SK-N-SH treated with all-trans-retinoic acid at 6 μM for 48 hours (cell line): ENCODE results near the gene KCNMB2.
"Not testable (repeated sequence)": the region's sequence is repeated elsewhere in the genome, so short reads cannot be mapped to it uniquely, and the experiment has no call there.

Experiments used
- ARNTL ChIP-seq: fragments of 450-650 bp; formaldehyde crosslinking; IDR thresholded peaks from 2 replicates; pipeline ENCODE4 v1.5.0; 2020; ENCODE audit warnings: low read depth, mild to moderate bottlenecking, moderate library complexity, borderline replicate concordance
- BACH2 ChIP-seq: fragments of 250-450 bp; sonication (Bioruptor Pico); IDR thresholded peaks from 2 replicates; pipeline ENCODE4 v1.9.0; 2021; ENCODE audit warnings: mild to moderate bottlenecking, borderline replicate concordance
- OSR1 ChIP-seq: fragments of 250-450 bp; sonication (Bioruptor Pico); IDR thresholded peaks from 2 replicates; pipeline ENCODE4 v1.8.0; 2022; ENCODE audit warnings: moderate library complexity, mild to moderate bottlenecking, inconsistent platforms
- PPARA ChIP-seq: fragments of 250-450 bp; sonication (Bioruptor Pico); IDR thresholded peaks from 2 replicates; pipeline ENCODE4 v1.5.0; 2020; ENCODE audit warnings: mild to moderate bottlenecking, borderline replicate concordance
- RARB ChIP-seq: fragments of 250-450 bp; sonication (Bioruptor Pico); IDR thresholded peaks from 2 replicates; pipeline ENCODE4 v1.8.0; 2021; ENCODE audit warnings: mild to moderate bottlenecking, moderate library complexity
- SNAI2 ChIP-seq: fragments of 250-450 bp; sonication (Bioruptor Pico); IDR thresholded peaks from 2 replicates; pipeline ENCODE4 v1.5.0; 2020; ENCODE audit warnings: mild to moderate bottlenecking, moderate library complexity
- ZFP3 ChIP-seq: fragments of 250-450 bp; sonication (Bioruptor Pico); IDR thresholded peaks from 2 replicates; pipeline ENCODE4 v1.5.0; 2020; ENCODE audit warnings: mild to moderate bottlenecking, moderate library complexity
- ZFP30 ChIP-seq: fragments of 450-650 bp; formaldehyde crosslinking; IDR thresholded peaks from 2 replicates; pipeline ENCODE4 v1.5.0; 2022; ENCODE audit warnings: mild to moderate bottlenecking, moderate library complexity
- TF ChIP-seq, protein P1 (sequence below): fragments of 250-450 bp; sonication (Bioruptor Pico); IDR thresholded peaks from 2 replicates; pipeline ENCODE4 v1.8.0; 2020; ENCODE audit warnings: mild to moderate bottlenecking, moderate library complexity, borderline replicate concordance

GRCh38 chr3:178859900-178860436 is 323.7 kb downstream of the KCNMB2 start:
- TF ChIP-seq OSR1, ZFP30, RARB, ARNTL, BACH2, SNAI2, ZFP3, PPARA (CRISPR knock-in tag): not testable (repeated sequence)
- TF ChIP-seq, protein P1, sequence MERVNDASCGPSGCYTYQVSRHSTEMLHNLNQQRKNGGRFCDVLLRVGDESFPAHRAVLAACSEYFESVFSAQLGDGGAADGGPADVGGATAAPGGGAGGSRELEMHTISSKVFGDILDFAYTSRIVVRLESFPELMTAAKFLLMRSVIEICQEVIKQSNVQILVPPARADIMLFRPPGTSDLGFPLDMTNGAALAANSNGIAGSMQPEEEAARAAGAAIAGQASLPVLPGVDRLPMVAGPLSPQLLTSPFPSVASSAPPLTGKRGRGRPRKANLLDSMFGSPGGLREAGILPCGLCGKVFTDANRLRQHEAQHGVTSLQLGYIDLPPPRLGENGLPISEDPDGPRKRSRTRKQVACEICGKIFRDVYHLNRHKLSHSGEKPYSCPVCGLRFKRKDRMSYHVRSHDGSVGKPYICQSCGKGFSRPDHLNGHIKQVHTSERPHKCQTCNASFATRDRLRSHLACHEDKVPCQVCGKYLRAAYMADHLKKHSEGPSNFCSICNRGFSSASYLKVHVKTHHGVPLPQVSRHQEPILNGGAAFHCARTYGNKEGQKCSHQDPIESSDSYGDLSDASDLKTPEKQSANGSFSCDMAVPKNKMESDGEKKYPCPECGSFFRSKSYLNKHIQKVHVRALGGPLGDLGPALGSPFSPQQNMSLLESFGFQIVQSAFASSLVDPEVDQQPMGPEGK (CRISPR knock-in tag): not testable (repeated sequence)
